ENCODE results near the gene JAKMIP2.

- TF ChIP-seq EZH2 (IDR thresholded peaks at IDR 0.05) (no peak), POLR2AphosphoS5 (IDR thresholded peaks at IDR 0.05; ENCODE audit: borderline replicate concordance, low read depth, low read length) (no peak)
These were observed 46.9 kb downstream of the JAKMIP2 start for GRCh38 chr5:147735621-147736125.

All from SK-N-MC (cell line).